SK-N-DZ (cell line): ENCODE measurements around the gene PCDHGC3.

Experiments
- DNase-seq: peaks from one replicate; pipeline ENCODE4 v3.0.0-alpha.2; 2015; ENCODE audit warnings: low spot score

PCDHGC3 gene

GRCh38 chr5:141521244-141521781 lies 45.5 kb downstream of the PCDHGC3 start:
- DNase-seq = no peak

GRCh38 chr5:141522301-141522700 lies 46.5 kb downstream of the PCDHGC3 start:
- no peak for DNase-seq

GRCh38 chr5:141523991-141524390 lies 48.2 kb downstream of the PCDHGC3 start:
- DNase-seq = no peak

GRCh38 chr5:141524604-141525597 lies 49.1 kb downstream of the PCDHGC3 start:
- peak; percentile 98 for DNase-seq

GRCh38 chr5:141525653-141526052 lies 49.9 kb downstream of the PCDHGC3 start:
- no peak for DNase-seq

- DNase-seq = no peak
Observed at GRCh38 chr5:141527426-141527825, 51.7 kb downstream of the PCDHGC3 start.
